VCaP (cell line): Measurements from ENCODE around the gene DDX56.
"Not testable (repeated sequence)": the region's sequence is repeated elsewhere in the genome, so short reads cannot be mapped to it uniquely, and the experiment has no call there.

Experiments
- H3K27ac ChIP-seq: fragments of 450-650 bp; 2 replicates; pipeline ENCODE4 v1.5.1; 2017
- CTCF ChIP-seq: fragments of 450-650 bp; conservative IDR thresholded peaks from 2 replicates; pipeline ENCODE4 v1.5.1; 2017; ENCODE audit warnings: mild to moderate bottlenecking, moderate library complexity

DDX56 gene

GRCh38 chr7:44606341-44607140 is 32.8 kb upstream of the DDX56 start, which contains the start of gene OGDH:
Gene OGDH, plus strand, starts transcription at chr7:44606627. Its CDS starts 17,717 bp downstream, at chr7:44624344.
- TF ChIP-seq CTCF, result no peak
- H3K27ac ChIP-seq, result peak within 1 kb of the TSS; percentile 95

- peak overlapping the region; percentile 95 for H3K27ac ChIP-seq
Observed at GRCh38 chr7:44604941-44605340, 31.2 kb upstream of the DDX56 start.

GRCh38 chr7:44603193-44603592 is 29.5 kb upstream of the DDX56 start:
- H3K27ac ChIP-seq, result no peak overlapping the region
- TF ChIP-seq CTCF, result no peak

More at GRCh38 chr7:44604941-44605340, 31.2 kb upstream of the DDX56 start:
- TF ChIP-seq CTCF, result no peak

GRCh38 chr7:44602576-44602910 is 28.8 kb upstream of the DDX56 start:
- H3K27ac ChIP-seq, result no peak overlapping the region
- no peak for TF ChIP-seq CTCF

GRCh38 chr7:44599222-44599621 is 25.5 kb upstream of the DDX56 start:
- no peak overlapping the region for H3K27ac ChIP-seq
- TF ChIP-seq CTCF, result no peak

GRCh38 chr7:44597181-44597580 is 23.5 kb upstream of the DDX56 start:
- not testable (repeated sequence) for H3K27ac ChIP-seq

GRCh38 chr7:44595934-44596635 is 22.4 kb upstream of the DDX56 start:
- TF ChIP-seq CTCF, result peak; percentile 3; the same call in 1 of the 2 replicates

GRCh38 chr7:44590910-44591309 is 17.2 kb upstream of the DDX56 start:
- no peak for TF ChIP-seq CTCF
- no peak overlapping the region for H3K27ac ChIP-seq

More at GRCh38 chr7:44595934-44596635, 22.4 kb upstream of the DDX56 start:
- peak overlapping the region; percentile 67 for H3K27ac ChIP-seq
